Astrocyte (in vitro differentiated cells and primary cell): ENCODE data around the gene CSF1. TPM values are rescaled to one million over a fixed set of nuclear protein-coding genes. Genes with fewer than 3 reads are reported as not detected.
"Not testable (repeated sequence)": the region's sequence is repeated elsewhere in the genome, so short reads cannot be mapped to it uniquely, and the experiment has no call there.

Source experiments
- DNase-seq: peaks from one replicate; pipeline ENCODE4 v3.0.0-alpha.2; 2010; ENCODE audit warnings: low read depth
- FAIRE-seq: peaks from 2 replicates; lab custom pipeline; 2011; peaks lifted over from hg19 to GRCh38; lab: Jason Lieb, UNC
- H2AFZ ChIP-seq: 2 replicates; pipeline ENCODE4 v1.6.0; 2012; ENCODE audit warnings: low read depth, low read length, inconsistent platforms
- H3K27ac ChIP-seq: 2 replicates; pipeline ENCODE4 v1.5.1; 2011; ENCODE audit warnings: low read depth, low read length, inconsistent platforms
- H3K27me3 ChIP-seq: 2 replicates; pipeline ENCODE4 v1.6.0; 2011; ENCODE audit warnings: low read length, inconsistent platforms; ENCODE audit not compliant: insufficient read depth
- H3K36me3 ChIP-seq: 2 replicates; pipeline ENCODE4 v1.5.1; 2011; ENCODE audit warnings: low read length, inconsistent platforms; ENCODE audit not compliant: insufficient read depth
- H3K4me1 ChIP-seq: 2 replicates; pipeline ENCODE4 v1.5.1; 2011; ENCODE audit warnings: low read length, inconsistent platforms; ENCODE audit not compliant: insufficient read depth
- H3K4me2 ChIP-seq: 2 replicates; pipeline ENCODE4 v1.6.0; 2012; ENCODE audit warnings: low read length, inconsistent platforms
- H3K4me3 ChIP-seq: 2 replicates; pipeline ENCODE4 v1.5.1; 2011; ENCODE audit warnings: low read depth, mild to moderate bottlenecking, low read length, inconsistent platforms; ENCODE audit not compliant: insufficient read depth
- H3K79me2 ChIP-seq: 2 replicates; pipeline ENCODE4 v1.6.0; 2012; ENCODE audit warnings: mild to moderate bottlenecking, low read length, inconsistent platforms; ENCODE audit not compliant: insufficient read depth
- H3K9ac ChIP-seq: 2 replicates; pipeline ENCODE4 v1.6.0; 2012; ENCODE audit warnings: mild to moderate bottlenecking, low read length, inconsistent platforms
- H3K9me3 ChIP-seq: 2 replicates; pipeline ENCODE4 v1.5.1; 2012; ENCODE audit warnings: low read depth, mild to moderate bottlenecking, low read length, inconsistent platforms; ENCODE audit not compliant: insufficient read depth
- H4K20me1 ChIP-seq: 2 replicates; pipeline ENCODE4 v1.6.0; 2012; ENCODE audit warnings: low read length, inconsistent platforms; ENCODE audit not compliant: insufficient read depth
- H3K27ac Mint-ChIP-seq: one replicate; pipeline ENCODE4 v1.8.0; 2021; ENCODE audit warnings: mild to moderate bottlenecking, mixed read lengths; ENCODE audit not compliant: unreplicated experiment
- H3K27me3 Mint-ChIP-seq: one replicate; pipeline ENCODE4 v1.8.0; 2021; ENCODE audit warnings: low read depth, mixed read lengths; ENCODE audit not compliant: unreplicated experiment
- H3K36me3 Mint-ChIP-seq: one replicate; pipeline ENCODE4 v1.8.0; 2021; ENCODE audit warnings: low read depth, mixed read lengths; ENCODE audit not compliant: unreplicated experiment
- H3K4me1 Mint-ChIP-seq: one replicate; pipeline ENCODE4 v1.8.0; 2021; ENCODE audit warnings: low read depth, mixed read lengths; ENCODE audit not compliant: unreplicated experiment
- H3K4me3 Mint-ChIP-seq: one replicate; pipeline ENCODE4 v1.8.0; 2021; ENCODE audit warnings: mild to moderate bottlenecking, moderate library complexity, mixed read lengths; ENCODE audit not compliant: unreplicated experiment
- H3K9me3 Mint-ChIP-seq: one replicate; pipeline ENCODE4 v1.8.0; 2021; ENCODE audit warnings: mild to moderate bottlenecking, mixed read lengths; ENCODE audit not compliant: unreplicated experiment
- EZH2 ChIP-seq: IDR thresholded peaks from 2 replicates; pipeline ENCODE4 v1.6.1; 2012; ENCODE audit warnings: mild to moderate bottlenecking, low read length, inconsistent platforms; ENCODE audit not compliant: insufficient read depth
- total RNA-seq: library from RNA; stranded (reverse); gene quantifications from 2 replicates; pipeline ENCODE4 v1.2.1, GENCODE V29; 2021
- TF ChIP-seq, protein P1 (sequence below): IDR thresholded peaks from 2 replicates; pipeline ENCODE4 v1.5.1; 2011; ENCODE audit warnings: low read depth, mild to moderate bottlenecking, inconsistent platforms, low read length, moderate library complexity; ENCODE audit not compliant: insufficient read depth

The CSF1 gene
- total RNA-seq, 1 donor from 2014 or later: 12.3 TPM

DNA sequence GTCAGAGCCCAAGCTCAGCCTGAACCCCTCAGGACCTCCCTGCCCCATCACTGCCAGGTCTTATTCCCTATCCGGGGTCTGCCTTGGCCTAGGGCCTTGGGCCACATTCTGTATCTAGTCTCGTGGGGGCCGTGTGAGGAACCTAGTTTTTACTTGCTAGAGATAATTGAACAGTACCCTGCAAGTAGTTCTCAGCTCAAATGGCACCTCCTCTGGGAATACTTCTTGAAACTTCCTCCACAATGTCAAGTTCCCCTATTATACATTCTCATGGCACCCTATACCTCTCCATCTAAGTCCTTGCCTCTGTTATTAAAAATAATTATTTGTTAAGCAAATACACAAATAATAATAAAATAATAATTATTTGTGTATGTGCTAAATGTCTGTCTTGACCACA lies 32.9 kb upstream of the CSF1 start:
- Histone ChIP-seq H3K79me2 (no peaks in the 10 kb centered on the region), H3K9me3 (no peaks in the 10 kb centered on the region), H3K36me3 (no peaks in the 10 kb centered on the region), H3K4me1 (peaks cover 31% of the 10 kb centered on the region), H4K20me1 (no peaks in the 10 kb centered on the region), H3K4me2 (peak overlapping the region; percentile 68), H3K4me3 (no peak overlapping the region), H3K27ac (peak overlapping the region; percentile 70), H3K27me3 (no peaks in the 10 kb centered on the region), H2AFZ (peak overlapping the region; percentile 79), H3K9ac (peak overlapping the region; percentile 44)
- Mint-ChIP-seq H3K27ac (peak overlapping the region; percentile 87), H3K36me3 (peaks cover 1% of the 10 kb centered on the region), H3K4me1 (peaks cover 40% of the 10 kb centered on the region), H3K4me3 (no peak overlapping the region), H3K9me3 (peaks cover 3% of the 10 kb centered on the region), H3K27me3 (no peaks in the 10 kb centered on the region)
- DNase-seq (no peak), FAIRE-seq (no peak)
- TF ChIP-seq, protein P1, sequence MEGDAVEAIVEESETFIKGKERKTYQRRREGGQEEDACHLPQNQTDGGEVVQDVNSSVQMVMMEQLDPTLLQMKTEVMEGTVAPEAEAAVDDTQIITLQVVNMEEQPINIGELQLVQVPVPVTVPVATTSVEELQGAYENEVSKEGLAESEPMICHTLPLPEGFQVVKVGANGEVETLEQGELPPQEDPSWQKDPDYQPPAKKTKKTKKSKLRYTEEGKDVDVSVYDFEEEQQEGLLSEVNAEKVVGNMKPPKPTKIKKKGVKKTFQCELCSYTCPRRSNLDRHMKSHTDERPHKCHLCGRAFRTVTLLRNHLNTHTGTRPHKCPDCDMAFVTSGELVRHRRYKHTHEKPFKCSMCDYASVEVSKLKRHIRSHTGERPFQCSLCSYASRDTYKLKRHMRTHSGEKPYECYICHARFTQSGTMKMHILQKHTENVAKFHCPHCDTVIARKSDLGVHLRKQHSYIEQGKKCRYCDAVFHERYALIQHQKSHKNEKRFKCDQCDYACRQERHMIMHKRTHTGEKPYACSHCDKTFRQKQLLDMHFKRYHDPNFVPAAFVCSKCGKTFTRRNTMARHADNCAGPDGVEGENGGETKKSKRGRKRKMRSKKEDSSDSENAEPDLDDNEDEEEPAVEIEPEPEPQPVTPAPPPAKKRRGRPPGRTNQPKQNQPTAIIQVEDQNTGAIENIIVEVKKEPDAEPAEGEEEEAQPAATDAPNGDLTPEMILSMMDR: no peak
- no peak for TF ChIP-seq EZH2

DNA sequence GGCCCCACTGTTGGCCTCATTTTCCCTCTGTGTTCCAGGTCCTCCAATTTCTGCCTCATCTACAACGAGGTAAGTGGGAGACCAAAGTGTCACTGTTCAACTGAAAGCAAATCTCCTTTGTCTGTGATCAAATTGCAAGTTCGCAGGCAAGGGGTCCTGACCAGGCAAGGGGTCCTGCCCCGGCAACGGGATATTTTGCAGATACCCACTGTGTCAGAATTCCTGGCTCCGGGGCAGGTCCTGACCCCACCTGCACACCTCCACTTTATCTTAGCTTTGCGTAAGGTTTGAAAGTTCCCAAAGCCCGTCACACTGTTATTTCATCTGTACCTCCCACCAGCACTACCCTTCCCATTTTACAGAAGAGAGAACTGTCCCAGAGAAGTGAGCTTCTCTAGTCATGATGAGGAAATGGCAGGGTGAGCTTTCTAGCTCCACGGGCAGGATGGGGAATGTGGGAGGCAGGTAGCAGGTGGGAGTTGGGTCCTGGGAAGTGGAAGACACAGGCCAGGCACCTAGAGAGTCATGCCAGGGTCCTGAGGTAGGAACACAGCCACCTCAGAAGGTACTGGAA lies 32.0 kb upstream of the CSF1 start:
- no peak overlapping the region for H2AFZ ChIP-seq
- no peak overlapping the region for H3K4me3 ChIP-seq
- H3K9ac ChIP-seq: no peak overlapping the region
- Mint-ChIP-seq H3K4me1 (peaks cover 32% of the 10 kb centered on the region), H3K9me3 (peaks cover under 1% of the 10 kb centered on the region), H3K27ac (peak overlapping the region; percentile 73), H3K4me3 (no peak overlapping the region), H3K36me3 (peaks cover 1% of the 10 kb centered on the region), H3K27me3 (peaks cover 3% of the 10 kb centered on the region)
- FAIRE-seq (no peak), DNase-seq (no peak)
- no peaks in the 10 kb centered on the region for H3K36me3 ChIP-seq
- no peaks in the 10 kb centered on the region for H3K79me2 ChIP-seq
- H3K27me3 ChIP-seq: no peaks in the 10 kb centered on the region
- H3K4me1 ChIP-seq: peaks cover 26% of the 10 kb centered on the region
- H3K27ac ChIP-seq: no peak overlapping the region
- H4K20me1 ChIP-seq: no peaks in the 10 kb centered on the region
- no peaks in the 10 kb centered on the region for H3K9me3 ChIP-seq
- no peak for TF ChIP-seq EZH2
- TF ChIP-seq, protein P1: no peak
- H3K4me2 ChIP-seq: no peak overlapping the region

DNA sequence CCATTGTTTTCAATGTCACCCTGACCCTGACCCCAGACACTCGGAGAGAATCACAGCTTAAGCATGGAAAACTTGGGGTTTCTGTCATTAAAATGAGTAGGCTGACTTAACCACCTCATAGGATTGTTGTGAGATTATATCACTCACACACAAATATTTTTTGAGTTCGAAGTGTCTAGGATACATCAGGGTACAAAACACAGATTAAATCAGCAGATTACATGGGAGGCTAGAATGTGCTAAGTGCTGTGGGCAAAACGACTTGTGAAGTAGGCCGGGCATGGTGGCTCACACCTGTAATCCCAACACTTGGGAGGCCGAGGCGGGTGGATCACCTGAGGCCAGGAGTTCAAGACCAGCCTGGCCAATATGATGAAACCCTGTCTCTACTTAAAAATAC lies 31.3 kb upstream of the CSF1 start:
- not testable (repeated sequence) for H3K27me3 ChIP-seq, H3K36me3 Mint-ChIP-seq, H4K20me1 ChIP-seq, H3K9me3 Mint-ChIP-seq, H3K4me3 ChIP-seq, H3K79me2 ChIP-seq, H3K36me3 ChIP-seq, H2AFZ ChIP-seq, H3K9me3 ChIP-seq, H3K4me3 Mint-ChIP-seq, H3K27me3 Mint-ChIP-seq, FAIRE-seq, H3K9ac ChIP-seq, H3K27ac ChIP-seq, H3K4me2 ChIP-seq
- H3K27ac Mint-ChIP-seq: peak overlapping the region; percentile 55
- peaks cover 26% of the 10 kb centered on the region for H3K4me1 ChIP-seq
- peaks cover 32% of the 10 kb centered on the region for H3K4me1 Mint-ChIP-seq
- DNase-seq: peak; percentile 35
